ENCODE measurements around the gene SLC9A3. TPM values are rescaled to one million over a fixed set of nuclear protein-coding genes. Genes with fewer than 3 reads are reported as not detected.

The SLC9A3 gene
- total RNA-seq, 1 donor from 2014 or later: 1.2 TPM

DNA sequence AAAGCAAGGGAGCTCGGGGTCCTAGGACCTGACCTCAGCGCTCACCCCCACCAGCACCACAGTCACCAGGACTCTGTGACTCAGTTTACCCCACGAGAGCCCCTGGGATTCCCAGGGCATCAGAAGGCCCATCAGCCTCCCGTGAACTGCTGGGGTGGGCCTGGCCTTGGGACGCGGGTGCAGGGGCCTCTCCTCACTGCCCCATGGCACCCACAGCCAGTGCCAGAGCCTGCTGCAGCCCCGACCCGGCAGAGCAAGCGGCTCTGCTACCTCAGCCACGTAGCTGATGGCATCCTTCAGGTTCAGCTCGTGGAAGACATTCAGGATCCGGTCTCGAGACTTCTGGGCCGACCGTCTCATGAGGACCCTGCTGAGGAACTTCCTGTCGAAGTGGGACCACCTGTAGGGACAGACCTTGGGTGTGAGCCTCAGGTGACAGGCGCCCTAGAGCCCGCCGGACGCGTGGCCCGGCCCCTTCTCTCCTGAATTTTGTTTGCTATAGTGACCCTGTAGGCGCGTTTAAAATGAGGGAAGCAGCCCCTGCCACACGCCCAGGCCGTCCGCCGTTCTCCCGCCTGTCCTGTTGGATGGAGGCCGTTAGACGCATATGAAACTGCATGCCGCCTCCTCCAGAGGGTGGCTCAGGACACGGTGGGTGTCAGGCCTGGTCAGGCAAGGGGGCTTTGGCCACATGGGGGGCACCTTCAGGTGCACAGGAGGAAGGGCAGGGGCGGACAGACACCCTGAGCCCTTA lies 44.5 kb downstream of the SLC9A3 start:
- H3K27ac Mint-ChIP-seq (ENCODE audit: unreplicated experiment): no peak overlapping the region
- no peaks in the 10 kb centered on the region for H3K36me3 Mint-ChIP-seq (ENCODE audit: unreplicated experiment)
- DNase-seq (ENCODE audit: extremely low spot score, unreplicated experiment): no peak
- no peak overlapping the region for H3K4me3 Mint-ChIP-seq (ENCODE audit: unreplicated experiment)
- H3K9me3 Mint-ChIP-seq (ENCODE audit: unreplicated experiment): no peaks in the 10 kb centered on the region
- TF ChIP-seq, protein P1, sequence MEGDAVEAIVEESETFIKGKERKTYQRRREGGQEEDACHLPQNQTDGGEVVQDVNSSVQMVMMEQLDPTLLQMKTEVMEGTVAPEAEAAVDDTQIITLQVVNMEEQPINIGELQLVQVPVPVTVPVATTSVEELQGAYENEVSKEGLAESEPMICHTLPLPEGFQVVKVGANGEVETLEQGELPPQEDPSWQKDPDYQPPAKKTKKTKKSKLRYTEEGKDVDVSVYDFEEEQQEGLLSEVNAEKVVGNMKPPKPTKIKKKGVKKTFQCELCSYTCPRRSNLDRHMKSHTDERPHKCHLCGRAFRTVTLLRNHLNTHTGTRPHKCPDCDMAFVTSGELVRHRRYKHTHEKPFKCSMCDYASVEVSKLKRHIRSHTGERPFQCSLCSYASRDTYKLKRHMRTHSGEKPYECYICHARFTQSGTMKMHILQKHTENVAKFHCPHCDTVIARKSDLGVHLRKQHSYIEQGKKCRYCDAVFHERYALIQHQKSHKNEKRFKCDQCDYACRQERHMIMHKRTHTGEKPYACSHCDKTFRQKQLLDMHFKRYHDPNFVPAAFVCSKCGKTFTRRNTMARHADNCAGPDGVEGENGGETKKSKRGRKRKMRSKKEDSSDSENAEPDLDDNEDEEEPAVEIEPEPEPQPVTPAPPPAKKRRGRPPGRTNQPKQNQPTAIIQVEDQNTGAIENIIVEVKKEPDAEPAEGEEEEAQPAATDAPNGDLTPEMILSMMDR (IDR thresholded peaks at IDR 0.05): no peak
- peaks cover 1% of the 10 kb centered on the region for H3K4me1 Mint-ChIP-seq (ENCODE audit: unreplicated experiment)
- no peaks in the 10 kb centered on the region for H3K27me3 Mint-ChIP-seq (ENCODE audit: unreplicated experiment)

DNA sequence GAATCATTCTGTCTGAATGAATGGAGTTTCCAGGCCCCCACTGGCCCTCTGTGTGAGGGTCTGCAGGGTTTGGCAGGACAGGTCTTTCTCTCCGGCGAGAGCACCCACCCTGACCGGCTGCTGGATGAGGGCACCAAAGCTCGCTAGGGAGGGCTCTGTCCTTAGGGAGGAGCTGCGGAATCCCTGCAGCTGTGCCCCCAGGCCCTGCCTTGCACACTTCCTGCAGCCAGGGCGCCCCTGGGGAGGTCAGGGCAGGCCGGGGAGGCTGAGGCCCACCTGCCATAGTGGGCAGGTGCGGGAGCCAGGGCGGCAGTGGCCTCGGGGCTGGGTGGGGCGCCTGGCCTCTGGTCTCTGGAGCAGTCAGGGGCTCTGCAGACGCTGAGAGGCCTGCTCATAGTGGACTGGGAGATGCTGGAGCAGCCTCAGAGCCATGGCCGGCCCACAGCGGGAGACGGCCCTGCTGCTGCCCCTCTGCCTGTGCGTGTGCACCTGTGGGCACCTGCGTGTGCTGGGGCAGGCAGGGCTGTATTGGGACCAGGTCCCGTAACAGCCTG lies 45.2 kb downstream of the SLC9A3 start:
- no peak overlapping the region for H3K4me3 Mint-ChIP-seq (ENCODE audit: unreplicated experiment)
- no peak for DNase-seq (ENCODE audit: extremely low spot score, unreplicated experiment)
- TF ChIP-seq, protein P1 (IDR thresholded peaks at IDR 0.05): no peak
- H3K4me1 Mint-ChIP-seq (ENCODE audit: unreplicated experiment): peaks cover 3% of the 10 kb centered on the region
- no peaks in the 10 kb centered on the region for H3K9me3 Mint-ChIP-seq (ENCODE audit: unreplicated experiment)
- H3K27ac Mint-ChIP-seq (ENCODE audit: unreplicated experiment): no peak overlapping the region
- no peaks in the 10 kb centered on the region for H3K27me3 Mint-ChIP-seq (ENCODE audit: unreplicated experiment)
- no peaks in the 10 kb centered on the region for H3K36me3 Mint-ChIP-seq (ENCODE audit: unreplicated experiment)

- Mint-ChIP-seq H3K27me3 (ENCODE audit: unreplicated experiment) (no peaks in the 10 kb centered on the region), H3K9me3 (ENCODE audit: unreplicated experiment) (no peaks in the 10 kb centered on the region), H3K4me3 (ENCODE audit: unreplicated experiment) (no peak overlapping the region), H3K27ac (ENCODE audit: unreplicated experiment) (no peak overlapping the region), H3K36me3 (ENCODE audit: unreplicated experiment) (no peaks in the 10 kb centered on the region), H3K4me1 (ENCODE audit: unreplicated experiment) (peaks cover 5% of the 10 kb centered on the region)
- DNase-seq (ENCODE audit: extremely low spot score, unreplicated experiment): no peak
- TF ChIP-seq, protein P1 (IDR thresholded peaks at IDR 0.05): no peak
These were observed 45.8 kb downstream of the SLC9A3 start for GRCh38 chr5:478369-478981.

DNA sequence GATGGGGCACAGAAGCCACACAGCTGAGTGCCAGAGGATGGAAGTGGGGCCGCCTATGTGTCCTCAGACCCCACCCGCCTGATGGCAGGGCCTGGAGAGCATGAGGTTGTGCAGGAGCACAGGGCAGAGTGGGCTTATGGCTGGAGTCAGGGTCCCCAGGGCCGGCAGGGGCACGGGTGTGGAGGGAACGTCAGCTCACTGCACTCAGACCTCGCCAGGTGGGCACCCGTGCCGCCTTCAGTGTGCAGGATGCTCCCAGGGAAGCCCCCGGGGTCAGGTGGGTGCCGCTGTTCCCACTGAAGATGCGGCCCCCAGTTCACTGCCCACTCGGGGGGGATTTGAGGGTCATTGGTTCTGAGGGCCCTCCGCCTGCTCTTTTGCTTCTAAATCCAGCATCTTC lies 46.4 kb downstream of the SLC9A3 start:
- Mint-ChIP-seq H3K4me1 (ENCODE audit: unreplicated experiment) (peaks cover 5% of the 10 kb centered on the region), H3K4me3 (ENCODE audit: unreplicated experiment) (no peak overlapping the region), H3K27me3 (ENCODE audit: unreplicated experiment) (no peaks in the 10 kb centered on the region)

More for the DNA sequence above, 46.4 kb downstream of the SLC9A3 start:
- H3K27ac Mint-ChIP-seq (ENCODE audit: unreplicated experiment): no peak overlapping the region
- H3K9me3 Mint-ChIP-seq (ENCODE audit: unreplicated experiment): no peaks in the 10 kb centered on the region
- H3K36me3 Mint-ChIP-seq (ENCODE audit: unreplicated experiment): no peaks in the 10 kb centered on the region
- no peak for DNase-seq (ENCODE audit: extremely low spot score, unreplicated experiment)
- TF ChIP-seq, protein P1 (IDR thresholded peaks at IDR 0.05): no peak
